Epithelial cell of esophagus (primary cell): ENCODE results near the gene TUFM.
A peak's percentile ranks its signal among the peaks of the same experiment; 100 is the strongest.

ENCODE experiments used
- DNase-seq: peaks from one replicate; pipeline ENCODE4 v3.0.0; 2010; ENCODE audit warnings: low read depth
- H3K4me3 ChIP-seq: 2 replicates; pipeline ENCODE4 v1.5.1; 2011; ENCODE audit warnings: mild to moderate bottlenecking, low read length, control low read depth
- CTCF ChIP-seq: IDR thresholded peaks from 2 replicates; pipeline ENCODE4 v1.5.1; 2011; ENCODE audit warnings: low read depth, mild to moderate bottlenecking, low read length, control low read depth, inconsistent platforms; ENCODE audit not compliant: insufficient read depth; ENCODE audit errors: missing control alignments

Gene TUFM

GRCh38 chr16:28865001-28865688 is 19.0 kb upstream of the TUFM start:
- no peak for DNase-seq
- peak overlapping the region; percentile 96 for H3K4me3 ChIP-seq
- no peak for TF ChIP-seq CTCF

GRCh38 chr16:28863929-28864793 is 18.0 kb upstream of the TUFM start:
- peak overlapping the region; percentile 96 for H3K4me3 ChIP-seq
- no peak for TF ChIP-seq CTCF
- DNase-seq, result no peak

GRCh38 chr16:28859326-28859725 is 13.2 kb upstream of the TUFM start:
- DNase-seq, result no peak
- TF ChIP-seq CTCF, result no peak
- no peak overlapping the region for H3K4me3 ChIP-seq

GRCh38 chr16:28858421-28858820 is 12.3 kb upstream of the TUFM start:
- no peak overlapping the region for H3K4me3 ChIP-seq
- TF ChIP-seq CTCF, result no peak
- DNase-seq, result peak; percentile 61

- TF ChIP-seq CTCF, result no peak
- peak overlapping the region; percentile 98 for H3K4me3 ChIP-seq
- no peak for DNase-seq
These were observed 755 bp upstream of the TUFM start for GRCh38 chr16:28846933-28847273.

GRCh38 chr16:28845761-28846079 is 428 bp downstream of the TUFM start:
- H3K4me3 ChIP-seq, result peak overlapping the region; percentile 98
- TF ChIP-seq CTCF, result no peak
- DNase-seq, result peak; percentile 9

GRCh38 chr16:28845293-28845692 is 855 bp downstream of the TUFM start:
- peak overlapping the region; percentile 98 for H3K4me3 ChIP-seq
- DNase-seq, result peak; percentile 62
- TF ChIP-seq CTCF, result no peak
